ENCODE measurements around the gene CDK5.

Gene CDK5

GRCh38 chr7:151074817-151075661 is 17.3 kb upstream of the CDK5 start:
- DNase-seq (ENCODE audit: low read depth in 1 of 2, low spot score in 1 of 2): no peak

- DNase-seq (ENCODE audit: low read depth in 1 of 2, low spot score in 1 of 2): no peak
Measured at GRCh38 chr7:151073990-151074389, 16.3 kb upstream of the CDK5 start.

- no peak for DNase-seq (ENCODE audit: low read depth in 1 of 2, low spot score in 1 of 2)
Measured at GRCh38 chr7:151071032-151071866, 13.6 kb upstream of the CDK5 start.

- DNase-seq (ENCODE audit: low read depth in 1 of 2, low spot score in 1 of 2): no peak
Measured at GRCh38 chr7:151070574-151070960, 12.9 kb upstream of the CDK5 start.

GRCh38 chr7:151069841-151070573 is 12.3 kb upstream of the CDK5 start:
- DNase-seq (ENCODE audit: low read depth in 1 of 2, low spot score in 1 of 2): no peak

- DNase-seq (ENCODE audit: low read depth in 1 of 2, low spot score in 1 of 2): no peak
Measured at GRCh38 chr7:151068069-151068773, 10.5 kb upstream of the CDK5 start.

GRCh38 chr7:151066273-151066974 is 8.7 kb upstream of the CDK5 start:
- DNase-seq (ENCODE audit: low read depth in 1 of 2, low spot score in 1 of 2): no peak

GRCh38 chr7:151065516-151065915 is 7.8 kb upstream of the CDK5 start:
- no peak for DNase-seq (ENCODE audit: low read depth in 1 of 2, low spot score in 1 of 2)

GRCh38 chr7:151064993-151065392 is 7.3 kb upstream of the CDK5 start:
- no peak for DNase-seq (ENCODE audit: low read depth in 1 of 2, low spot score in 1 of 2)

- DNase-seq (ENCODE audit: low read depth in 1 of 2, low spot score in 1 of 2): no peak
Measured at GRCh38 chr7:151064454-151064853, 6.8 kb upstream of the CDK5 start.

GRCh38 chr7:151063212-151063561 is 5.5 kb upstream of the CDK5 start:
- no peak for DNase-seq (ENCODE audit: low read depth in 1 of 2, low spot score in 1 of 2)

- DNase-seq (ENCODE audit: low read depth in 1 of 2, low spot score in 1 of 2): no peak
Measured at GRCh38 chr7:151062399-151063211, 4.9 kb upstream of the CDK5 start.

- no peak for DNase-seq (ENCODE audit: low read depth in 1 of 2, low spot score in 1 of 2)
Measured at GRCh38 chr7:151062111-151062398, 4.4 kb upstream of the CDK5 start.

GRCh38 chr7:151061213-151062110 is 3.8 kb upstream of the CDK5 start:
- no peak for DNase-seq (ENCODE audit: low read depth in 1 of 2, low spot score in 1 of 2)

GRCh38 chr7:151060416-151061212 is 2.9 kb upstream of the CDK5 start:
- DNase-seq (ENCODE audit: low read depth in 1 of 2, low spot score in 1 of 2): no peak

- no peak for DNase-seq (ENCODE audit: low read depth in 1 of 2, low spot score in 1 of 2)
Measured at GRCh38 chr7:151060113-151060415, 2.4 kb upstream of the CDK5 start.

- peak; percentile 42 to 67 for DNase-seq (ENCODE audit: low read depth in 1 of 2, low spot score in 1 of 2)
Measured at GRCh38 chr7:151059367-151060112, 1.8 kb upstream of the CDK5 start, which contains the start of gene SLC4A2. TSS of gene SLC4A2 (plus strand) at chr7:151059589. CDS start at chr7:151061988, 2,399 bp downstream.
